ENCODE data around the gene TPRG1L. TPM values are rescaled to one million over a fixed set of nuclear protein-coding genes. Genes with fewer than 3 reads are reported as not detected.
"Not testable (repeated sequence)": the region's sequence is repeated elsewhere in the genome, so short reads cannot be mapped to it uniquely, and the experiment has no call there.

TPRG1L gene
- total and polyA plus RNA-seq, 2 donors from 2014 or later, result 37.1 to 72.4 TPM

DNA sequence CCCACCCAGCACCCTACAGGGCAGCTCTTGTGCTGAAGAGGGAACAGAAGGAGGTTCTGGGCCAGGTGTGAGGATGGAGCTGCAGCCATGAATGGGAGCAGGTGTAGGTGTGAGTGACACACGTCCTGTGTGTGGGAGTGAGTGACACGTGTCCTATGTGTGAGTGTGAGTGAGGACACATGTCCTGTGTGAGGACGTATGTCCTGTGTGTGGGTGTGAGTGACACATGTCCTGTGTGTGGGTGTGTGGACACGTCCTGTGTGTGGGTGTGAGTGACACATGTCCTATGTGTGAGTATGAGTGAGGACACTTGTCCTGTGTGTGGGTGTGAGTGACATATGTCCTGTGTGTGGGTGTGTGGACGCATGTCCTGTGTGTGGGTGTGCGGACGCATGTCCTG lies 39.9 kb upstream of the TPRG1L start:
- intact Hi-C loops (cut with DNase I), result no loop called here
- H3K4me1 ChIP-seq (ENCODE audit: control insufficient read depth in 2 of 3, insufficient read depth in 2 of 3, low read depth in 1 of 3, low read length in 3 of 3), result no peaks in the 10 kb centered on the region
- no peak overlapping the region for H3K4me3 ChIP-seq (ENCODE audit: low read length in 3 of 3)
- no peak for FAIRE-seq
- no peaks in the 10 kb centered on the region for H3K9me3 ChIP-seq (ENCODE audit: control insufficient read depth in 2 of 3, insufficient read depth in 1 of 3, low read length in 3 of 3)
- DNase-seq, result no peak
- no peak overlapping the region for H3K27ac ChIP-seq (ENCODE audit: low read depth in 2 of 2, low read length in 2 of 2)
- TF ChIP-seq, protein P1, sequence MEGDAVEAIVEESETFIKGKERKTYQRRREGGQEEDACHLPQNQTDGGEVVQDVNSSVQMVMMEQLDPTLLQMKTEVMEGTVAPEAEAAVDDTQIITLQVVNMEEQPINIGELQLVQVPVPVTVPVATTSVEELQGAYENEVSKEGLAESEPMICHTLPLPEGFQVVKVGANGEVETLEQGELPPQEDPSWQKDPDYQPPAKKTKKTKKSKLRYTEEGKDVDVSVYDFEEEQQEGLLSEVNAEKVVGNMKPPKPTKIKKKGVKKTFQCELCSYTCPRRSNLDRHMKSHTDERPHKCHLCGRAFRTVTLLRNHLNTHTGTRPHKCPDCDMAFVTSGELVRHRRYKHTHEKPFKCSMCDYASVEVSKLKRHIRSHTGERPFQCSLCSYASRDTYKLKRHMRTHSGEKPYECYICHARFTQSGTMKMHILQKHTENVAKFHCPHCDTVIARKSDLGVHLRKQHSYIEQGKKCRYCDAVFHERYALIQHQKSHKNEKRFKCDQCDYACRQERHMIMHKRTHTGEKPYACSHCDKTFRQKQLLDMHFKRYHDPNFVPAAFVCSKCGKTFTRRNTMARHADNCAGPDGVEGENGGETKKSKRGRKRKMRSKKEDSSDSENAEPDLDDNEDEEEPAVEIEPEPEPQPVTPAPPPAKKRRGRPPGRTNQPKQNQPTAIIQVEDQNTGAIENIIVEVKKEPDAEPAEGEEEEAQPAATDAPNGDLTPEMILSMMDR (IDR thresholded peaks at IDR 0.05; ENCODE audit: borderline replicate concordance, extremely low read depth, insufficient read depth), result no peak
- H3K36me3 ChIP-seq (ENCODE audit: control insufficient read depth in 2 of 3, insufficient read depth in 3 of 3, low read length in 3 of 3), result no peaks in the 10 kb centered on the region
- no peaks in the 10 kb centered on the region for H3K27me3 ChIP-seq (ENCODE audit: control insufficient read depth, insufficient read depth, low read length)
- H3K9ac ChIP-seq (ENCODE audit: low read length in 3 of 3), result no peak overlapping the region

DNA sequence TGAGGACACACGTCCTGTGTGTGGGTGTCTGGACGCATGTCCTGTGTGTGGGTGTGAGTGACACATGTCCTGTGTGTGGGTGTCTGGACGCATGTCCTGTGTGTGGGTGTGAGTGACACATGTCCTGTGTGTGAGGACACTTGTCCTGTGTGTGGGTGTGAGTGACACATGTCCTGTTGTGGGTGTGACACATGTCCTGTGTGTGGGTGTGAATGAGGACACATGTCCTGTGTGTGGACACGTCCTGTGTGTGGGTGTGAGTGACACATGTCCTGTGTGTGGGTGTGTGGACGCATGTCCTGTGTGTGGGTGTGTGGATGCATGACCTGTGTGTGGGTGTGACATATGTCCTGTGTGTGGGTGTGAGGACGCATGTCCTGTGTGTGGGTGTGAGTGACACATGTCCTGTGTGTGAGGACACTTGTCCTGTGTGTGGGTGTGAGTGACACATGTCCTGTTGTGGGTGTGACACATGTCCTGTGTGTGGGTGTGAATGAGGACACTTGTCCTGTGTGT lies 39.4 kb upstream of the TPRG1L start:
- H3K27ac ChIP-seq (ENCODE audit: low read depth in 2 of 2, low read length in 2 of 2); H3K9ac ChIP-seq (ENCODE audit: low read length in 3 of 3); intact Hi-C loops (cut with DNase I); FAIRE-seq; H3K27me3 ChIP-seq (ENCODE audit: control insufficient read depth, insufficient read depth, low read length); H3K9me3 ChIP-seq (ENCODE audit: control insufficient read depth in 2 of 3, insufficient read depth in 1 of 3, low read length in 3 of 3); H3K4me1 ChIP-seq (ENCODE audit: control insufficient read depth in 2 of 3, insufficient read depth in 2 of 3, low read depth in 1 of 3, low read length in 3 of 3); H3K4me3 ChIP-seq (ENCODE audit: low read length in 3 of 3); H3K36me3 ChIP-seq (ENCODE audit: control insufficient read depth in 2 of 3, insufficient read depth in 3 of 3, low read length in 3 of 3); DNase-seq: not testable (repeated sequence)

GRCh38 chr1:3585940-3586568 lies 38.8 kb upstream of the TPRG1L start:
- Histone ChIP-seq H3K27ac (ENCODE audit: low read depth in 2 of 2, low read length in 2 of 2) (no peak overlapping the region), H3K36me3 (ENCODE audit: control insufficient read depth in 2 of 3, insufficient read depth in 3 of 3, low read length in 3 of 3) (no peaks in the 10 kb centered on the region), H3K9ac (ENCODE audit: low read length in 3 of 3) (no peak overlapping the region), H3K9me3 (ENCODE audit: control insufficient read depth in 2 of 3, insufficient read depth in 1 of 3, low read length in 3 of 3) (no peaks in the 10 kb centered on the region), H3K4me1 (ENCODE audit: control insufficient read depth in 2 of 3, insufficient read depth in 2 of 3, low read depth in 1 of 3, low read length in 3 of 3) (no peaks in the 10 kb centered on the region), H3K27me3 (ENCODE audit: control insufficient read depth, insufficient read depth, low read length) (no peaks in the 10 kb centered on the region), H3K4me3 (ENCODE audit: low read length in 3 of 3) (no peak overlapping the region)
- intact Hi-C loops (cut with DNase I), result no loop called here
- DNase-seq (no peak), FAIRE-seq (no peak)
- TF ChIP-seq, protein P1 (IDR thresholded peaks at IDR 0.05; ENCODE audit: borderline replicate concordance, extremely low read depth, insufficient read depth), result no peak

GRCh38 chr1:3586986-3587759 lies 37.6 kb upstream of the TPRG1L start:
- Histone ChIP-seq H3K9ac (ENCODE audit: low read length in 3 of 3) (no peak overlapping the region), H3K36me3 (ENCODE audit: control insufficient read depth in 2 of 3, insufficient read depth in 3 of 3, low read length in 3 of 3) (no peaks in the 10 kb centered on the region), H3K27ac (ENCODE audit: low read depth in 2 of 2, low read length in 2 of 2) (no peak overlapping the region), H3K4me1 (ENCODE audit: control insufficient read depth in 2 of 3, insufficient read depth in 2 of 3, low read depth in 1 of 3, low read length in 3 of 3) (no peaks in the 10 kb centered on the region), H3K4me3 (ENCODE audit: low read length in 3 of 3) (no peak overlapping the region), H3K27me3 (ENCODE audit: control insufficient read depth, insufficient read depth, low read length) (no peaks in the 10 kb centered on the region), H3K9me3 (ENCODE audit: control insufficient read depth in 2 of 3, insufficient read depth in 1 of 3, low read length in 3 of 3) (no peaks in the 10 kb centered on the region)
- intact Hi-C loops (cut with DNase I), result no loop called here
- DNase-seq (no peak), FAIRE-seq (no peak)
- TF ChIP-seq, protein P1 (IDR thresholded peaks at IDR 0.05; ENCODE audit: borderline replicate concordance, extremely low read depth, insufficient read depth), result no peak

All from kidney (tissue), 14 donors.